ENCODE measurements around the gene STX1A.

DNA sequence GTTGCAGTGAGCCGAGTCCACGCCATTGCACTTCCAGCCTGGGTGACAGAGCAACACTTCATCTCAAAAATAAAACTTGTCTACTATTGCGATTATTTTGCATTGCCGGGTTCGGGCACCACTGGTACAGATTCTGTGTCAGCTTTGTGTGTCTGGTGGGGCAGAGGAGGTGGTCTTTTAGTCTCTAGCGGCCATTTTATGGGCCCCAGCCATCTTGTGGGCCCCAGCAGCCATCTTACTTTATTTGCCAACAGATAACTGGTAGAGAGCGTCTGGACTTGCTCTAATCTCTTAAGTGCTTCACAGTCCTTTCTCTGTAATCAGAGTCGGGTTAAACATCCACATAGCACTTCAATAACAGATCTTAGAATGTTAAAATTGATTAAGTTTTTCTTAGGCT is 31.2 kb downstream of the STX1A start:
- TF ChIP-seq TBP (IDR thresholded peaks at IDR 0.05; ENCODE audit: low read depth, low read length) (no peak), EP300 (IDR thresholded peaks at IDR 0.05; ENCODE audit: borderline replicate concordance in 1 of 2, low read depth in 2 of 2, low read length in 2 of 2) (no peak), CTCF (IDR thresholded peaks at IDR 0.05; ENCODE audit: control extremely low read depth in 1 of 3, insufficient read depth in 1 of 3, low read depth in 1 of 3, low read length in 3 of 3) (no peak), MAX (IDR thresholded peaks at IDR 0.05) (no peak), POLR2A (IDR thresholded peaks at IDR 0.05; ENCODE audit: control extremely low read depth in 1 of 2, low read depth in 2 of 2, low read length in 2 of 2) (no peak), YY1 (IDR thresholded peaks at IDR 0.05; ENCODE audit: low read depth, low read length) (peak; percentile 83), NRF1 (IDR thresholded peaks at IDR 0.05; ENCODE audit: low read depth, low read length) (no peak), KDM5A (IDR thresholded peaks at IDR 0.05; ENCODE audit: low read length) (no peak), GABPA (IDR thresholded peaks at IDR 0.05; ENCODE audit: borderline replicate concordance, insufficient read depth, low read length) (no peak)
- TF ChIP-seq, protein P1, sequence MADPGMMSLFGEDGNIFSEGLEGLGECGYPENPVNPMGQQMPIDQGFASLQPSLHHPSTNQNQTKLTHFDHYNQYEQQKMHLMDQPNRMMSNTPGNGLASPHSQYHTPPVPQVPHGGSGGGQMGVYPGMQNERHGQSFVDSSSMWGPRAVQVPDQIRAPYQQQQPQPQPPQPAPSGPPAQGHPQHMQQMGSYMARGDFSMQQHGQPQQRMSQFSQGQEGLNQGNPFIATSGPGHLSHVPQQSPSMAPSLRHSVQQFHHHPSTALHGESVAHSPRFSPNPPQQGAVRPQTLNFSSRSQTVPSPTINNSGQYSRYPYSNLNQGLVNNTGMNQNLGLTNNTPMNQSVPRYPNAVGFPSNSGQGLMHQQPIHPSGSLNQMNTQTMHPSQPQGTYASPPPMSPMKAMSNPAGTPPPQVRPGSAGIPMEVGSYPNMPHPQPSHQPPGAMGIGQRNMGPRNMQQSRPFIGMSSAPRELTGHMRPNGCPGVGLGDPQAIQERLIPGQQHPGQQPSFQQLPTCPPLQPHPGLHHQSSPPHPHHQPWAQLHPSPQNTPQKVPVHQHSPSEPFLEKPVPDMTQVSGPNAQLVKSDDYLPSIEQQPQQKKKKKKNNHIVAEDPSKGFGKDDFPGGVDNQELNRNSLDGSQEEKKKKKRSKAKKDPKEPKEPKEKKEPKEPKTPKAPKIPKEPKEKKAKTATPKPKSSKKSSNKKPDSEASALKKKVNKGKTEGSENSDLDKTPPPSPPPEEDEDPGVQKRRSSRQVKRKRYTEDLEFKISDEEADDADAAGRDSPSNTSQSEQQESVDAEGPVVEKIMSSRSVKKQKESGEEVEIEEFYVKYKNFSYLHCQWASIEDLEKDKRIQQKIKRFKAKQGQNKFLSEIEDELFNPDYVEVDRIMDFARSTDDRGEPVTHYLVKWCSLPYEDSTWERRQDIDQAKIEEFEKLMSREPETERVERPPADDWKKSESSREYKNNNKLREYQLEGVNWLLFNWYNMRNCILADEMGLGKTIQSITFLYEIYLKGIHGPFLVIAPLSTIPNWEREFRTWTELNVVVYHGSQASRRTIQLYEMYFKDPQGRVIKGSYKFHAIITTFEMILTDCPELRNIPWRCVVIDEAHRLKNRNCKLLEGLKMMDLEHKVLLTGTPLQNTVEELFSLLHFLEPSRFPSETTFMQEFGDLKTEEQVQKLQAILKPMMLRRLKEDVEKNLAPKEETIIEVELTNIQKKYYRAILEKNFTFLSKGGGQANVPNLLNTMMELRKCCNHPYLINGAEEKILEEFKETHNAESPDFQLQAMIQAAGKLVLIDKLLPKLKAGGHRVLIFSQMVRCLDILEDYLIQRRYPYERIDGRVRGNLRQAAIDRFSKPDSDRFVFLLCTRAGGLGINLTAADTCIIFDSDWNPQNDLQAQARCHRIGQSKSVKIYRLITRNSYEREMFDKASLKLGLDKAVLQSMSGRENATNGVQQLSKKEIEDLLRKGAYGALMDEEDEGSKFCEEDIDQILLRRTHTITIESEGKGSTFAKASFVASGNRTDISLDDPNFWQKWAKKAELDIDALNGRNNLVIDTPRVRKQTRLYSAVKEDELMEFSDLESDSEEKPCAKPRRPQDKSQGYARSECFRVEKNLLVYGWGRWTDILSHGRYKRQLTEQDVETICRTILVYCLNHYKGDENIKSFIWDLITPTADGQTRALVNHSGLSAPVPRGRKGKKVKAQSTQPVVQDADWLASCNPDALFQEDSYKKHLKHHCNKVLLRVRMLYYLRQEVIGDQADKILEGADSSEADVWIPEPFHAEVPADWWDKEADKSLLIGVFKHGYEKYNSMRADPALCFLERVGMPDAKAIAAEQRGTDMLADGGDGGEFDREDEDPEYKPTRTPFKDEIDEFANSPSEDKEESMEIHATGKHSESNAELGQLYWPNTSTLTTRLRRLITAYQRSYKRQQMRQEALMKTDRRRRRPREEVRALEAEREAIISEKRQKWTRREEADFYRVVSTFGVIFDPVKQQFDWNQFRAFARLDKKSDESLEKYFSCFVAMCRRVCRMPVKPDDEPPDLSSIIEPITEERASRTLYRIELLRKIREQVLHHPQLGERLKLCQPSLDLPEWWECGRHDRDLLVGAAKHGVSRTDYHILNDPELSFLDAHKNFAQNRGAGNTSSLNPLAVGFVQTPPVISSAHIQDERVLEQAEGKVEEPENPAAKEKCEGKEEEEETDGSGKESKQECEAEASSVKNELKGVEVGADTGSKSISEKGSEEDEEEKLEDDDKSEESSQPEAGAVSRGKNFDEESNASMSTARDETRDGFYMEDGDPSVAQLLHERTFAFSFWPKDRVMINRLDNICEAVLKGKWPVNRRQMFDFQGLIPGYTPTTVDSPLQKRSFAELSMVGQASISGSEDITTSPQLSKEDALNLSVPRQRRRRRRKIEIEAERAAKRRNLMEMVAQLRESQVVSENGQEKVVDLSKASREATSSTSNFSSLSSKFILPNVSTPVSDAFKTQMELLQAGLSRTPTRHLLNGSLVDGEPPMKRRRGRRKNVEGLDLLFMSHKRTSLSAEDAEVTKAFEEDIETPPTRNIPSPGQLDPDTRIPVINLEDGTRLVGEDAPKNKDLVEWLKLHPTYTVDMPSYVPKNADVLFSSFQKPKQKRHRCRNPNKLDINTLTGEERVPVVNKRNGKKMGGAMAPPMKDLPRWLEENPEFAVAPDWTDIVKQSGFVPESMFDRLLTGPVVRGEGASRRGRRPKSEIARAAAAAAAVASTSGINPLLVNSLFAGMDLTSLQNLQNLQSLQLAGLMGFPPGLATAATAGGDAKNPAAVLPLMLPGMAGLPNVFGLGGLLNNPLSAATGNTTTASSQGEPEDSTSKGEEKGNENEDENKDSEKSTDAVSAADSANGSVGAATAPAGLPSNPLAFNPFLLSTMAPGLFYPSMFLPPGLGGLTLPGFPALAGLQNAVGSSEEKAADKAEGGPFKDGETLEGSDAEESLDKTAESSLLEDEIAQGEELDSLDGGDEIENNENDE (IDR thresholded peaks at IDR 0.05; ENCODE audit: insufficient replicate concordance, low read length), result no peak

All from H1 (cell line).